HG03095 (cell line): ENCODE data around the gene CCDC70.

Source experiments
- ATAC-seq: cut with Tn5 transposase; IDR thresholded peaks from one replicate; pipeline ENCODE4 v1.9.1; 2021; ENCODE audit warnings: moderate library complexity; ENCODE audit not compliant: unreplicated experiment

CCDC70 gene

DNA sequence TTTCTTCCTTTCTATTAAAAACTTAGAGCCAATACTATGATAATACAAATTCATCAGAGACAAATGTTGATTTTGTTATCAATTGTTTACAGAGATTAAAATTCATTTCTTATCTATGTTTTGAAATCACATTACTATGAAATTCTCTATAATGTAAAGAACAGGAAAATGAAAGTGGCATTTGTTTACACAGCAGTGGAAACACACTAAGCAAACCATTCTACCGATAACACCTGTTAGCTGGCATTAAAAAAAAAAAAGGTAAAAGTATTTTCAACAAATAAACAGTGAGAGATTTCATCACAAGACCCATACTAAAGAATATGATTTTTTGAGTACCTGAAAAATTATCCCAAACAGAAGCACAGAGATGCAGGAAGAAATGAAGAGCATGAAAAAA is 4.8 kb upstream of the CCDC70 start:
- ATAC-seq: no peak

DNA sequence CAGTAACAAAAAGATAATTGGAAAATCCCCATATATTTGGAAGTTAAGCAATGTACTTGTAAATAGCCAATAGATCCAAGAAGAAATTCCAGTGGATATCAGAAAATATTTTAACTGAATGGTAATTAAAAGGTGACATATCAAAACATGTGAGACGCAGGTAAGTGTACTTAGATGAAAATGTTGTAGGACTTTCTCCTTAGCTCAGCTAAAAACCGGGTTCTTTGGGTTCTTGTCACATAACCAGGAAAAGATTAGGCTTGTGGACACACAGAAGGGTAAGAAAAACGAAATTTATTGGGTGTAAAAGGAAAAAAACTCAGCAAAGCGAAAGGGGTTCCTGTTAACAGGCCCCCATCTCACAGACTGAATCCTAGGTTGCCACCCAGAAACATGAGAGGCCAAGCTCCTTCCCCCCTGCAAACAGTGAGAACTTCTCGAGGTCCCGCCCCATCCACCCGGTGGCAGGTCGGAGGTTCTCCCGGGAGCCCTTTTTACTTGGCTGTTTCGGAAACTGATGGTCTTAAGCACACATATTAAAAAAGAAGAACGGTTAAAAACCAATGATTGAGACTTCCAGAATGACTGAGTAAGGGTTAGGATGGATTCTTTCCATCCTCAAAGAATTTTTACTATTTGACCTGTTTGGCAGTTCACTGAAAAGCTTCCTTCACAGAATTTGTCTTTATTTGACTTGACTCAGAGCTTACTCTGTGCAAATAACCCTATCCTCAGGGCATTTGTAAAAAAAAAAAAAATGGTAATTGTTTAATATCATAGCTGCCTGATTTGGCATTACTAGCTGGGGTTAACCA is 3.1 kb upstream of the CCDC70 start:
- no peak for ATAC-seq

DNA sequence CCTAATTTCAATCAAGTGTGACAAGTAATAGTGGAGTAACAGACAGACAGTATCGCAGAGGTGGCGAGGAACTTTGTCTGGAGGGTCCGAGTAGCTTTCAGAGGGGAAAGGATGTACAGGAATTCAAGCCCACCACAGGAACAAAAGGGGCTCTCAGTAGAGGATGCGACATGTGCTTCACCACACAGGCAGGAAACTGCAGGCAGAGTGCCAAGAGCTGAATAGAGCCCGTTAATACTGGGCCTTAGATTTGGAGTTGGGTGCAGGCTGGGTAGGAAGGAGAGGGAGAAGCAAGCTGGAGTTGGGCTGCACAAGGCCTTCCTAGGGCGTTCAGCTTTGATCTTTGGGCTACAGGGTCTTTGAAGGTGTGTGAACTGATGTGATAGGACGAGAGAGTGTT is 1.2 kb downstream of the CCDC70 start:
- ATAC-seq: no peak

DNA sequence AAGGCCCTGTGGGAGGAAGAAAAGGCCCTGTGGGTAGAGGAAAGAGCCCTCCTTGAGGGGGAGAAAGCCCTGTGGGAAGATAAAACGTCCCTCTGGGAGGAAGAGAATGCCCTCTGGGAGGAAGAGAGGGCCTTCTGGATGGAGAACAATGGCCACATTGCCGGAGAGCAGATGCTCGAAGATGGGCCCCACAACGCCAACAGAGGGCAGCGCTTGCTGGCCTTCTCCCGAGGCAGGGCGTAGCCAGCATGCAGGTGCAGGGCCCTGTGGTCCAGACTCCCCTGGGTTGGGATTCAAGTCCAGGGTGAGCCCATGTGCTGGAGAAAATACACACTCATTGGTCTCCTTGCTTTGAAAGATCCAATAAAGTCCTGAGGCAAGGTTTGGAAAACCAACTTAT is 4.1 kb downstream of the CCDC70 start:
- ATAC-seq: no peak

DNA sequence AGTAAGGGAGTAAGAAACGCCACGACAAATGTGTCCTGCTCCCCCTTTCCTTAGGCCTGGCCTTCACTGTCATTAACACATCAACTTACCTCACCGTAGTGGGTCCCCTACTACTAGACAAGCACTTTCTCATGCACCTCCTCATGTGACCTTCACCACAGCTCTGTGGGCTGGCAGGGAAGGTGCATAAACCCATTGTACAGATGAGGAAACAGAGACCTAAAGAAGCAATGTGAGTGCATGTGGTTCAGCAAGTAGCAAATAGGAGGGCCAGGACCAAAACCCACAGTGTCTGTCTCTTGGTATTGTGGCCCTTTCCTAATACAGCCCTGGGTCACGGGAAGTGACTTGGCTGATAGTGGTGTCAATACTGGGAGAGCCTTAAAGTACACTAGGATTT is 5.3 kb downstream of the CCDC70 start:
- ATAC-seq: no peak

DNA sequence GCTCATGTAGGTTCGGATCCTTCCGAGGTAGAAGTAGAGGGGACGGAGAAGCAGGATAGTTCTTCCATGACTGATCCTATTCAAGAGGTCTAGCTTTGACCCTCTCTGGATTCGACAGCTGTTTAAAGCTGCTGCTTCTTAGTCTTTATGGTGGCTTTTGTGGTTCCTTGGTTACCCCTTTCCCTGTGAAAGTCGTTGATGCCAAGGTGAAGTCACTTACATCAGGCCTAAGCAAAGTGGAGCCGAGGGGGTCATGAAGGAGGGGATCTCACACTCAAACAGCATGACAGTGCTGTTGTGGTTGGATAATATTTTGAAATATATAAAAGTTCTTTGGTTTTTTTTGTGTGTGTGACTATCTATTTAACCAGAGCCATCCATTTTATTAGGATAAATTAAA is 8.1 kb downstream of the CCDC70 start:
- no peak for ATAC-seq

DNA sequence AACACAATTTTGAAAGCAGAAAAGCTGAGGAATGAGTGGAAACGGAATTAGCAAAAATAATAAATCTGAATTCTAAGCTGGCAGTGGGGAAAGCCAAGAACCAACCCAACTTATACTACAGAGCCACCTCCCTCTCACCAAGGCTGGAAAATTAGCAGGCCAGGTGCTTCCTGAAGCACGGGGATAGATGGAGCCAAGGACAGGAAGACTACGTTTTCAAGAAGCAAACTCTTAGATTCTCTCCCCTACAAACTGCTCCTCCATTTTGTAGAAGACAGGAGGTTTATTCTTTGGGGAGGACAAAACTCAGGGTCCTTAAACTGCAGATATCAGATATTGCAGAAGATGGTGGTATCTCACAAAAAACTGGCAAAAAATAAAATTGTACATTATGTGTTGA is 8.8 kb downstream of the CCDC70 start:
- no peak for ATAC-seq

DNA sequence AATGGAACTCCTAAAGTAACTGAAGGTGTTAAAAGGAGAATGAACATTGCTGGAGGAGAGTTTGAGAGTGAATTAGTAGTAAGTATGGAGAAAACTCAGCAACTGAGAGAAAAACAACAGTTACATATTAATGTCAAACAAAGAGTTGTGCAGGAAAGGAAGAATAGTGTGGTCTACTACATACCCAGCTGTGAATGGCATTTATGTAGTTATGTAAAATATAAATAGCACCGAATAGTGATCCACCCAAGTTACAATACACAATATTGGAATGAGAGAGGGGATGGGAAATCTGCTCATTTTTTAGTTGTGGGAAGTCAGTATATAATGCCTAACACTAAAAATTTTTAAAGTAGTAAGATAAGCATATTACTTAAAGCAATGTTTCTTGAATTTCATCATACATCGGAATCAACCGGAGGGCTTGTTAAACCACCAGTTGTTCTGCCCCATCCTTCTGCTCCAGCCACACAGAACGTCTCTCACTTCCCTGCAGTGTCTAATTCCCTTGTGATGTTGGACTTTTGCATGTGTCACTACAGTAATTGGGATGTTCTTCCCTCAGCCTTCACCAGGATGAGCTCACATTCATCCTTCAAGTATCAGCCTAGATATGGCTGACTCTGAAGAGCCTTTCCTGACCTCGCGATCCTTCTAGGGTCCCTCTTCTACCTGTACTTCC is 11.5 kb downstream of the CCDC70 start:
- no peak for ATAC-seq

DNA sequence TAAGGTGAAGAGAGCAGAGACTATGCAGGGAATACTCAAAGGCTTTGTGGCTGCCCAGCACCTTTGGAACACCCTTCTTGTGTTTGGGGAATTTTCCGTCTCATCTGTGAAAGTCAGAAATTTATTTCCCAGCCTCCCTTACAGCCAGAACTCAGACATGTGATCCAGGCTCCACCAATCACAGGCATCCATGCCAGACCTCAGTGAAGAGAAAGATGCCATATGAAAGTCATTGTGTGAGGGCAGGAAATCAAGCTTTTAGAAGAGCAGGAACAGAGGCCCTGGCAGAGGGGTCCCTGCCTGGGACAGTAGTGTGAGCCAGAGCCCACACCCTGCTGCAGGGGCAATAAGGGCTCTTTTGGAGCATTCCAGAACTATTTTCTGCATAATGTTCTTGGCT is 12.1 kb downstream of the CCDC70 start:
- no peak for ATAC-seq

DNA sequence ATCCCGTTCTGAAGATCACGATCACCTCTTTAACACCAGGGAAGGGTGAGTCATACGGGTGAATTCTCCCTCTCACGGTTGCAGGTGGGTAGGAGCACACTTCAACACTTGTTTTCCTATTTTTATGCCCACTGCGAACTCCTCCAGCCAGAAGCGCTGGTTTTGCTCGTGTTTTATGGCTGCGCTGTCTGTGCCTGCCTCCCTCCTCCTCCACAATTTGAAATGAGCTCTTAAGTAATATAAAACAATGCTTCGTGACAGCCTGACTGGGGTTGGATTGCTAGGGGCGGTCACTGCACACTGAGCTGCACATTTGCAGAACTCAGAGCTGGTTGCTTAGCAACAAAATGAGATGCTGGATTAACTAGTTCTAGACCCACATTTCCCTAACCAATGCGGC is 12.9 kb downstream of the CCDC70 start:
- no peak for ATAC-seq

DNA sequence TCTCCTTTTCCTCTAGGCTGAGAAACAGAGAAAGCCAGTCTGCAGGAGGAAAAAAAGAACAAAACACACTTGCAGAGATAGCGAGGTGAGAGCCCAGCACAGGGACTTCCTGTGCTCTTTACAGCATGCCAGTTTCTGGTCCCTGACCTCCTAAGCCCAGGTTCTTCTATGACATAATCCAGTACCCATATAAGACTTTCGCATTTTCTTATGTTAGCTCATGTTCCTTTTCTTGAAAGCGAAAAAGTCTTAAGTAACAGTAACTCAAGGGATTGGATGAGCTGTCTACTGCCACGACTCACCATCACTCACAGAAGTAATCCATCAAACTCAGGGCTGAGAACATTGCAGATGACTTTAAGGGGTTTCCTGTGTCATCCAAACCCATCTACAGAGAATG is 17.4 kb downstream of the CCDC70 start:
- ATAC-seq: no peak

DNA sequence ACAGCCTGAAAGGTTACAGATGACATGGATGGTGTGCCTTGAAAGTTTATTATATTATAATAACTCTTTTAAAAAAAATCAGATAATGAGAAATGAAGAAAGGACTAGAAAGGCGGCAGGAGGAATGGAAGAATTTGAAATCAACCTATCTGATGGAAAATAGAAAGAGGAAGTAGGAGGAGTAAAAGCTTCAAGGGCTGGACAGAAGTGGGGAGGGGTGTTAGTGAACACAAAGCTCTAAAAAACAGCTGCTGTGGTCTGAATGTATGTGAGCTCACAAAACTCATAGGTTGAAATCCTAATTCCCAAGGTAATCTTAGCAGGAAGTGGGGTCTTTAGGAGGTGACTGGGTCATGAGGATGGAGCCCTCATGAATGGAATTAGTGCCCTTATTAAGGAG is 19.5 kb downstream of the CCDC70 start:
- ATAC-seq: no peak

DNA sequence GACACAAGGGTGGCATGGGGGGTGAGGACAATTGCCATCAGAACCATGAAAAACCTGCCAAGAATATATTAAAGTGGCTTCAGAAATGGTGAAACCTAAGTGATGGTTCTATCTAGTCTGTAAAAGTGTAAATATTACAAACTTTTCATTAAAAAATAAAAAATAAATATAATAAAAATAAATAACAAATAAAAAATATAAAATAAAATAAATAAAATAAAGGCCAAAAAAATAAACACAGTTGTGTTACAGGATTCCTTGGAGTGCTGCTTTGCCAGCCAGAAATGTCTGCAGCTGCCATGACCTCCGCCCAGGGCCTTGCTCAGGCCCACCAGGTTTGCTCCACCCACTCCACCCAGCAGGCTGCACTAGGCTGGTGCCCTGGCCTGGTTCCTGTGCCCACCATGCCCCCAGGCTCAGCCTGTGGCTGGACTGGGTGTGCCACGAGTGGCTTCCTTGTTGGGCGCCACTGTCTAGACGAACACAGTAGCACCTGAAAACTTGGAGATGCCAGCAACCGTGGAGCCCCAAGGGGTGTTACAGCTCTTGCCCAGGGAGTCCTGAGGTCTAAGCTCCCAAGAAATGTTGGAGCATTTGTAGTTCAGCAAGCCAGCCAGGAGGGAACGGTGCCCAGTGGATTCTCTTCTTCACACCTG is 20.9 kb downstream of the CCDC70 start:
- no peak for ATAC-seq

DNA sequence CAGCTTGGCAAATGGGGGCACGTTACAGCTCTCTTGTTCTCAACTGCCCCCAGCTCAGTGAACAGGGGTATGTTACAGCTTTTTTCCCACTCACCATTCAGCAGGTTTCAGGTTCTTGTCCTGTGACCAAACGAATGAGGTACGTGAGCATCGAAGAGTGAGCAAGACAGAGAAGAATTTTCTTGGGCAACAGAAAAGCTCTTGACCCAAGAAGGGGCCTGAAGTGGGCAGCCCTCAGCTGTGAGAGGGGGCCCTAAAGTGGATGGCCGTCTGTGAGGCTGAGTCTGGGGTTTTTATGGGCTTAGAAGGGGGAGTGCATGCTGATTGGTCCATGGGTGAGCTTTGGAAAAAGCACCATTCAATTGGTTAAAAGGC is 21.4 kb downstream of the CCDC70 start:
- ATAC-seq: no peak

DNA sequence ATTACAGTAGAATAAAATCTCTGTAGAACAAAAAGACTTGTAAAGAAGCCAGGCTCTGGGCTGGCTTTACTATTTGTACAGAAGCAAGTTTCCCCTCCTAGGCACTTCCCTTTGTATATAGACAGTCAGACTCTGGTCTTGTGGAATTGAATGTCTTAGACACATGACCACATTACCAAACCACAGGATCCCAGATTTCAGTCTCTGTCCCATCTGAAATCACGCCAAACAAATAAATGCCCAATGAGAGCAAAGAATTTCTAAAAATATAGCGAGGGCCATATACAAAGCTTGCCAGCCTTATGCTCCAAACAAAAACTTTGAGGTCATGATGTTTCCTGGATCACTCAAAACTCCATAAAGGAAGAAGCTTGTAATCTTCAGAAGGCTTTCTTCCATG is 23.9 kb downstream of the CCDC70 start:
- no peak for ATAC-seq

DNA sequence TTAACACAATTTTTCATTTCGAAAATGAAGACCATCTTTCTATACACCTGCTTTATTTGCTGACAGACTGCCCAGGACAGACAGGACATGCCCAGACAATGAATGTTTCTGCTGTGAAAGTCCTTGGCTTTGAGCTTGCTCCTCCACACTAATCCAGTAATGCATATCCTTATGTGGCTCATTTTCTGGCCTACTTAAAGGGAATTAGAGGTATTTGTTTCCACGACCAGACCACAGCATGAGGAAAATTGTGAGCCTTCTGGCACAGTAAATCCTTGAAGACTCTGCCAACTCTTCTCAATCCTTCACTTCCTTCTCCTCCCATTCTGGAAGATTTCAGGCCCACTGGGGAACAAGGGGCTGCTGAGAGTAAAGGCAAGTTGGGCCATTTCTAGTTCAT is 25.7 kb downstream of the CCDC70 start:
- ATAC-seq: no peak

DNA sequence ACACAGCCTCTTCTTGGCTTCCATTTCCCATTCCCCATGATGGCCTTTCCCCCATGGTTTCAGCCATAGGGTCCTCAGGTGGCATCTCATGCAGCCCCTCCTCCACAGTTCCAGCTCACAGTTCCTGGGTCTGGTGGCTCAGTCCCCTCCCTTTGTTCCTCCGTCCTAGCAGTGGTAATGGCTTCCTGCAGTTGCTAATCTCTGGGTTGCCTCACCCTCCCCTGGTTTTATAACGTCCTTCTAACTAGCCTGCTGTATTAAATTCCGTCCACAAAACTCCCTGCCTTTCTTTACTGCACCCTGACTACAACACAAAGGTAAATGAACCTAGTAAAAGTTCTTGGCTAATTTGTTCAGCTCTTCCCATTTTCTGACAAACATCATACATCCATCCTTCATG is 30.9 kb downstream of the CCDC70 start:
- no peak for ATAC-seq

DNA sequence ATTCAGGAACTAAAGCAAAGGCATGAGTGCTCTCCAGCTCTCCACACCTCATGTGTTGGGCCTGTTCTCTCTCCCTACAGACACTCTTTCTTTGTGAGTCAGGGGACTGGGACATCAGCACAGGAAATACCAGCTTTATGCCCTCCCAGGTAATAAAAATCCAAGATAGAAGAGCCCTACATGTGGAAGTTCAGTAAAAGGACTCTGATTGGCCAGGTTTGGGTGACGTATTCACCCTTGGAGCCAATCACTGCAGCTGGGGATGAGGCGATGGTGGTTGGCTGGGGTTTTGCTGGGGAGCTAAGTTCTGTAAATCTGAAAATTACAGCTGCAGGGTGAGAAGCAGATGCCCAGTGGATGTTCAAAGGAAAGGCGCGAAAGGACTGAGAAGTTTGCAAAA is 32.5 kb downstream of the CCDC70 start:
- ATAC-seq: no peak

DNA sequence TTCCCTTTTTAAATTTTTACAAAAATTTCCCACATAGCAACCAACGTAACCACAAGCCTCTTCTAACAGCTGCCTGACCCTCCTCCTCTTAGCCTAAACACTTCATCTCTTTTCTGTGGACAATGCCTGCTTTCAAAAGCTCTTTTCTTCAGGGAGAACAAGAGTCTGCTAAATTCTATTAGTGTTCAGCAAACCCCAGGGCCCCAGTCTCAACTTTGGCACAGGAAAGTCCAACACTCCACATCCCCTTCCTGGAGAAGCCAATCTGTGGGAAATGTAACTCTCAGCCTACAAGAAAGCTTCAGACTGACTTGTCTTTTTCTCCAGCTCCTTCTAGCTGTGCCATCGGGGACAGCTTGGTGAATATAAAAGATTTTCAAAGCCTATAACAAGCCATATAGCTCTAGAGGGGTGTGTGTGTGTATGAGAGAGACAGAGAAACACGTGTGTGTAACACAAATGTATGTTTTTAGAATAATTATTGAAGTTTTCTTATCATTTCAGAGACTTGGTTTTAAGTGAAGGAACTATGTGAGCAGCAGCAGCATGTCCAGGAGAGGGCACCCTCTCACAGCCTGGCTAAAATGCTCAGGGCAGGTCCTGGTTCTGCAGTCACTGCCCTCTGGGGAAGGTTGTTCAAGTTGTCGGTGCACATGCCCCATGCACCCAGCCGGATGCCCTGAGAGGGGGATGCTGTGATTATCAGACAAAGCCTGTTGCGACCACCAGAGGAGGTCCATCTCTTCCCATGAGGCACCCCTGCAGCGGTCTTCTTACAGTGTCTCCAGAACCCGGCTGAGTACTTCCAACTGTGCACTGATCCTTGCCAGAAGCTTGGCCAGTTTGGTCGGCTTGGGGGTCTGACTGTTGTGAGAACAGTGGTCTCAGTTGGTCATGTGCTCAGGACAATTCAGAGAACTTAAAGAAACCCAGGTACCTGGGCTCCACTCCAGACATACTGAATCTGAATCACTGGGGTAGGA is 34.4 kb downstream of the CCDC70 start:
- peak; percentile 74 for ATAC-seq

DNA sequence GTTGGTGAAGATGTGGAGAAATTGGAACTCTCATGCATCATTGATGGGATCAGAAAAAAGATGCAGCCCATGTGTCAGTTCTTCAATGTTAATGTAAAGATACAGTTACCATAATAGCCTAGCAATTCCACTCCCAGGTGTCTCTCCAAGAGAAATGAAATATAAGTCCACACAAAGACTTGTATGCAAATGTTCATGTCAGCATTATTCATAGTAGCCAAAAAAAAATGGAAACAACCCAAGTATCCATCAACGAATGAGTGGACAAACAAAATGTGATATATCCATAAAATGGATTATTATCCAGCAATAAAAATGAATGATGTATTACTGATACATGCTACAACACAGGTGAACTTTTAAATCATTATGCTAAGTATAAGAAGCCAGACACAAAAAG is 38.7 kb downstream of the CCDC70 start:
- ATAC-seq: no peak

DNA sequence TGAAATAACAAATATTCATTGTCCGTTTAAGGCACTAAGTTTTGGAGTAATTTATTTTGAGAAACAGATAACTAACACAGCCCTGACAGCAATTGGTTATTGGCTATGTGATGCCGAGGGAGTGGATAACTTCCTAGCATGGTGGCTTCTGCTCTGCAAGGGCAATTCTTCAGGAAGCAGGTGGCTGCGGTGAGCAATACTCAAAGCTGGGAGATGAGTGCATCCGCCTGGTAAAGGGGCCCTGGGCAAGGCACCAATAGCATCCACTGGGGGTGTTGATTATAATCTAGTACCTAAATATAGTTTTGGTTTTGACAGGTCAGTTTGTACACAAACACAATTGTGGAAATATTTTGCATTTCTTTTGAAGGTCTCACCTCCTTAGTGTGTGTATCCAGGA is 41.0 kb downstream of the CCDC70 start:
- ATAC-seq: no peak
